Pancreas (tissue), 10 donors: Measurements from ENCODE around the gene HNRNPL. TPM values are rescaled to one million over a fixed set of nuclear protein-coding genes. Genes with fewer than 3 reads are reported as not detected.
"Not testable (repeated sequence)": the region's sequence is repeated elsewhere in the genome, so short reads cannot be mapped to it uniquely, and the experiment has no call there.

Experiments used
- ATAC-seq, 4 donors: fragments of 200-7000 bp; cut with Tn5 transposase; one replicate each; pipeline versions ENCODE4 v1.8.0 to v1.9.1; 2020; ENCODE audit warnings: mild to moderate bottlenecking in 4 of 4, moderate library complexity in 4 of 4
- DNase-seq, 6 donors: peaks; one replicate each; pipeline ENCODE4 v3.0.0-alpha.2; 2020
- FAIRE-seq: peaks from 2 replicates; lab custom pipeline; 2012; peaks lifted over from hg19 to GRCh38; lab: Jason Lieb, UNC
- H3K27ac ChIP-seq, 4 donors: fragments of 200-600 bp; sonication (generic); 1 replicate in 3 of 4; 2 replicates in 1 of 4; pipeline versions ENCODE4 v1.5.0 to v1.8.0; 2020
- H3K27me3 ChIP-seq, 4 donors: fragments of 200-600 bp; one replicate each; pipeline ENCODE4 v1.8.0; 2021
- H3K36me3 ChIP-seq, 3 donors: fragments of 200-600 bp; sonication (generic) in 1 of 3; one replicate each; pipeline versions ENCODE4 v1.5.0 to v1.8.0; 2020 to 2021
- H3K4me1 ChIP-seq, 3 donors: fragments of 200-600 bp; one replicate each; pipeline ENCODE4 v1.8.0; 2021
- H3K4me3 ChIP-seq, 4 donors: fragments of 200-600 bp; sonication (generic) in 2 of 4; one replicate each; pipeline versions ENCODE4 v1.5.0 to v1.8.0; 2020 to 2021
- H3K9me3 ChIP-seq, 4 donors: fragments of 200-600 bp; one replicate each; pipeline ENCODE4 v1.8.0; 2021
- WGBS, 2 donors: extraction: QIAGEN DNeasy Blood & Tissue Kit; methylation state at CpG; one replicate each; pipeline ENCODE4 v1.1.7; 2013; 5-methylcytosine and 5-hydroxymethylcytosine counted together
- intact Hi-C, 3 donors: fragments of 100-400 bp; cut with DNase I; formaldehyde crosslinking; loops; one replicate each; pipeline versions ENCODE4 v1.11.1 to v1.14.2; 2022
- polyA plus RNA-seq, 2 donors: library from polyadenylated mRNA; stranded (reverse); fragments of 200-250 nt; gene quantifications; one replicate each; pipeline ENCODE4 v1.2.3, GENCODE V29; 2013
- total RNA-seq, 6 donors: library from RNA; stranded (reverse); fragmentation: NEBNext Ultra II Directional in 4 of 6; extraction: Animal tissue kit (Norgen Biotek cat#: 25700) in 4 of 6; gene quantifications; one replicate each; pipeline versions ENCODE4 v1.2.1 to v1.2.4, GENCODE V29; 2021 to 2023
- TF ChIP-seq, protein P1 (sequence below), 4 donors: fragments of 200-600 bp; sonication (generic) in 3 of 4; IDR thresholded peaks; one replicate each; pipeline versions ENCODE4 v1.5.0 to v1.8.0; 2021; ENCODE audit warnings: antibody characterized with exemption in 4 of 4
- donor health status: healthy with polysubstance abuse.
- donor health status: DM: no; HTN: no; CAD: no; lungs with moderate emphysema.
- donor health status: DM: no; HTN: no; CAD: no.
- donor health status: control.
- donor health status: control.
- donor health status: Bipolar disorder and iron deficiency.
- donor health status: DM: yes; HTN: yes; CAD: no.
- donor health status: DM: no; HTN: no; CAD: no.
- donor health status: DM: no; HTN: no; CAD: no.
- donor health status: DM: yes; HTN: yes; CAD: no.

HNRNPL gene
- total and polyA plus RNA-seq, 8 donors = 89.2 to 161 (median 127) TPM

GRCh38 chr19:38817081-38817480 is 32.7 kb downstream of the HNRNPL start:
- H3K4me1 ChIP-seq = peaks cover 6 to 14% (median 9%) of the 10 kb centered on the region in 3 donors
- no peaks in the 10 kb centered on the region for H3K27me3 ChIP-seq
- no peak overlapping the region for H3K4me3 ChIP-seq
- H3K27ac ChIP-seq = no peak overlapping the region
- H3K9me3 ChIP-seq = no peaks in the 10 kb centered on the region
- intact Hi-C loops = no loop called here
- no peak for DNase-seq
- ATAC-seq = no peak
- 94 to 97% methylated on average over 15 of the region's 15 CpGs for WGBS, 2 donors
- no peak for FAIRE-seq
- peaks cover 0 to 22% (median 9%) of the 10 kb centered on the region in 3 donors for H3K36me3 ChIP-seq
- TF ChIP-seq, protein P1, sequence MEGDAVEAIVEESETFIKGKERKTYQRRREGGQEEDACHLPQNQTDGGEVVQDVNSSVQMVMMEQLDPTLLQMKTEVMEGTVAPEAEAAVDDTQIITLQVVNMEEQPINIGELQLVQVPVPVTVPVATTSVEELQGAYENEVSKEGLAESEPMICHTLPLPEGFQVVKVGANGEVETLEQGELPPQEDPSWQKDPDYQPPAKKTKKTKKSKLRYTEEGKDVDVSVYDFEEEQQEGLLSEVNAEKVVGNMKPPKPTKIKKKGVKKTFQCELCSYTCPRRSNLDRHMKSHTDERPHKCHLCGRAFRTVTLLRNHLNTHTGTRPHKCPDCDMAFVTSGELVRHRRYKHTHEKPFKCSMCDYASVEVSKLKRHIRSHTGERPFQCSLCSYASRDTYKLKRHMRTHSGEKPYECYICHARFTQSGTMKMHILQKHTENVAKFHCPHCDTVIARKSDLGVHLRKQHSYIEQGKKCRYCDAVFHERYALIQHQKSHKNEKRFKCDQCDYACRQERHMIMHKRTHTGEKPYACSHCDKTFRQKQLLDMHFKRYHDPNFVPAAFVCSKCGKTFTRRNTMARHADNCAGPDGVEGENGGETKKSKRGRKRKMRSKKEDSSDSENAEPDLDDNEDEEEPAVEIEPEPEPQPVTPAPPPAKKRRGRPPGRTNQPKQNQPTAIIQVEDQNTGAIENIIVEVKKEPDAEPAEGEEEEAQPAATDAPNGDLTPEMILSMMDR (IDR thresholded peaks at IDR 0.05) = no peak

- Histone ChIP-seq H3K9me3 (no peaks in the 10 kb centered on the region), H3K4me3 (no peak overlapping the region), H3K27me3 (no peaks in the 10 kb centered on the region), H3K27ac (no peak overlapping the region), H3K36me3 (peaks cover 0 to 22% (median 9%) of the 10 kb centered on the region in 3 donors), H3K4me1 (peaks cover 6 to 14% (median 9%) of the 10 kb centered on the region in 3 donors)
- 92 to 93% methylated on average over 17 to 18 of the region's 18 CpGs for WGBS, 2 donors
- TF ChIP-seq, protein P1 (IDR thresholded peaks at IDR 0.05) = no peak
- DNase-seq (no peak), ATAC-seq (no peak), FAIRE-seq (no peak)
- intact Hi-C loops = no loop called here
Measured at GRCh38 chr19:38816131-38816750, 33.5 kb downstream of the HNRNPL start.

GRCh38 chr19:38815059-38816001 is 34.5 kb downstream of the HNRNPL start:
- intact Hi-C loops = no loop called here
- no peak for FAIRE-seq
- ATAC-seq = no peak
- no peaks in the 10 kb centered on the region for H3K9me3 ChIP-seq
- TF ChIP-seq, protein P1 (IDR thresholded peaks at IDR 0.05) = no peak
- H3K27ac ChIP-seq = no peak overlapping the region
- peaks cover 6 to 14% (median 9%) of the 10 kb centered on the region in 3 donors for H3K4me1 ChIP-seq
- no peak overlapping the region for H3K4me3 ChIP-seq
- peaks cover 0 to 22% (median 9%) of the 10 kb centered on the region in 3 donors for H3K36me3 ChIP-seq
- no peaks in the 10 kb centered on the region for H3K27me3 ChIP-seq
- DNase-seq = no peak
- 92 to 94% methylated on average over 31 to 34 of the region's 34 CpGs for WGBS, 2 donors

- intact Hi-C loops, H3K4me3 ChIP-seq, DNase-seq, H3K9me3 ChIP-seq, H3K27me3 ChIP-seq, FAIRE-seq, H3K4me1 ChIP-seq, H3K27ac ChIP-seq: not testable (repeated sequence)
- H3K36me3 ChIP-seq = peaks cover 0 to 22% (median 9%) of the 10 kb centered on the region in 3 donors
- WGBS, 2 donors = 72 to 86% methylated on average over 2 of the region's 2 CpGs
- peak in 3 of 4 donors; percentile 1 to 18 (median 4) for ATAC-seq
Measured at GRCh38 chr19:38813932-38814331, 35.9 kb downstream of the HNRNPL start.

DNA sequence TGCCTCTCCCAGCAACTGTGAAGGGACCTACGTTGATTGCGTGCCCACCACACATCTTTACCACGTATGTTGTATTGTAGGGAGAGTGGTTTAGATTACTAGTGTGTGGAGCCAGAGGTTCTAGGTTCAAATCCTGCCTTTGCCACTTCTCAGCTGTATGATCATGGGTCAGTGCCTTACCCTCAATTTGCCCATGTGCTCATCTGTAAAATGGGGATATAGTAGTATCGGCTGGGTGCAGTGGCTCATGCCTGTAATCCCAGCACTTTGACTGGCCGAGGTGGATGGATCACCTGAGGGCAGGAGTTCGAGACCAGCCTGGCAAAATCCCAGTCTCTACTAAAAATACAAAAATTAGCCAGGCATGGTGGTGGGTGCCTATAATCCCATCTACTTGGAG is 36.5 kb downstream of the HNRNPL start:
- no peak for FAIRE-seq
- intact Hi-C loops = no loop called here
- peaks cover 0 to 22% (median 9%) of the 10 kb centered on the region in 3 donors for H3K36me3 ChIP-seq
- WGBS, 2 donors = 33 to 34% methylated on average over 6 of the region's 6 CpGs
- no peak for DNase-seq
- no peaks in the 10 kb centered on the region for H3K9me3 ChIP-seq
- ATAC-seq = no peak
- no peak overlapping the region for H3K4me3 ChIP-seq
- H3K27me3 ChIP-seq = no peaks in the 10 kb centered on the region
- peaks cover 0 to 10% (median 9%) of the 10 kb centered on the region in 3 donors for H3K4me1 ChIP-seq
- TF ChIP-seq, protein P1 (IDR thresholded peaks at IDR 0.05) = no peak
- peak overlapping the region; percentile 43 to 62 (median 50) for H3K27ac ChIP-seq
